ENCODE measurements around the gene XCR1. TPM values are rescaled to one million over a fixed set of nuclear protein-coding genes. Genes with fewer than 3 reads are reported as not detected.

Gene XCR1
- total RNA-seq, 2 experiments from 2014 or later = 0.05 TPM; not detected in 1

DNA sequence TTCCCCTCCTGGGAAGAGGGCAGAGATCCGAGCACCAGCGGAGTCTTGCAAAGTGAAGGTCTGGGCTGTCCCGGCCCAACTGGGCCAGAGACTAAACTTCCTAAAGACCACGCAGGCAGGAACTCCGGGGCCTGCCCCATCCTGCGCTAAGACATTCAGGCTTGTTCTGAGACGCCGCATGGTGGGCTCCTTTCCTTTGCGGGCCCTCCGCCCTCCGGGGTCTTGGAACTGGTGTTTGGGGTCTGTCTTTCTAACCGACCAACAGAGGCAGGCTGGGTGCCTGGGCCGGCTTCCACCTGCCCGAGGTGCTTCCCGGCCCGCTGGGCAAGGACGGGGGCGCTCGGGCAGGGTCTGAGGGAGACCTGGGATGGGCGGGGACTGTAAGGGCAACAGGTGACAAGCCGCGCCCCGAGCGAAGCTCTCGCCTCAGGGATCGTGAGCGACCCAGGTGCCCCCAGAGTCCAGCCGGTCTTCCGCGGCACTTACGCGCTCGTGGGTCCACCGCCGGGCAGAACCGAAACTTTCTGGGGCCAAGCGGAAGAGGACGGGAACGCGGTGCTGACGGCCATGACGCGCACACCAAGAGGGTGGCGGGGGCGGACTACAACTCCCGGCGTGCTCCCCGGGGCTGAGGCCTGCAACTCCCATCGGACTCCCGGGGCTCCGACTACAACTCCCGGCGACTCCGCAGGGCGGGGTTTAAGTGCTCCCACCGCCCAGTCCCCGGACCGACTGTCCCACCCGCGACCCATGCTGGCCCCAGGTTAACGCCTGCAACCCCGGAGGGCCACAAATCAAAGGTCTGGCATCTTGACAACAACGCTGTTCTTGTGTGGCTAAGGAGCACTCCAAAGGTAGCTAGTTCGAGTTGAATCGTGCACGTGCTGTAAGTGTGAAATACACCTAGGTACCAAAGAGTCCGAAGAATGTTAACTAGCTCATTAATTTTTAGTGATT, 31.8 kb downstream of the XCR1 start, which contains the start of gene FYCO1:
FYCO1 (minus strand) TSS at position 589 of the 957 bp plus-strand sequence. CDS start 10,914 bp downstream, outside the sequence.
- Mint-ChIP-seq H3K9me3 (no peaks in the 10 kb centered on the region), H3K27me3 (no peaks in the 10 kb centered on the region), H3K36me3 (peaks cover 10% of the 10 kb centered on the region), H3K4me3 (peak within 1 kb of the TSS; percentile 85), H3K27ac (peak within 1 kb of the TSS; percentile 87), H3K4me1 (ENCODE audit: low read depth) (peaks cover 44% of the 10 kb centered on the region)
- ChIA-PET CTCF (interaction anchor here (0.6 to 4.5 kb wide), 7 partner anchors 14 to 382 kb away, joined by 3 to 19 read pairs (median 4); no protein-coding TSS in a partner anchor), POLR2A (interaction anchor here (1.0 to 4.9 kb wide), 10 partner anchors 9 to 305 kb away, joined by 3 to 20 read pairs (median 4); partner anchors contain the start of gene CXCR6)
- DNase-seq = peak; percentile 93
- intact Hi-C loops (cut with micrococcal nuclease) = loop anchor here (2.0 kb wide), 2 partner anchors 23 to 73 kb away; no protein-coding TSS in a partner anchor

GRCh38 chr3:45994419-45995235, 32.7 kb downstream of the XCR1 start:
- Mint-ChIP-seq H3K9me3 (no peaks in the 10 kb centered on the region), H3K27me3 (no peaks in the 10 kb centered on the region), H3K27ac (peak overlapping the region; percentile 87), H3K4me3 (peak overlapping the region; percentile 85), H3K4me1 (ENCODE audit: low read depth) (peaks cover 53% of the 10 kb centered on the region), H3K36me3 (peaks cover 13% of the 10 kb centered on the region)
- POLR2A ChIA-PET = interaction anchor here (0.6 to 4.9 kb wide), 11 partner anchors 9 to 71 kb away, joined by 3 to 20 read pairs (median 4); partner anchors contain the start of gene CXCR6
- intact Hi-C loops (cut with micrococcal nuclease) = loop anchor here (1.0 to 2.0 kb wide), 4 partner anchors 18 to 74 kb away; no protein-coding TSS in a partner anchor
- peak; percentile 67 for DNase-seq
- CTCF ChIA-PET = interaction anchor here (0.8 to 4.5 kb wide), 7 partner anchors 15 to 383 kb away, joined by 3 to 19 read pairs (median 4); no protein-coding TSS in a partner anchor

DNA sequence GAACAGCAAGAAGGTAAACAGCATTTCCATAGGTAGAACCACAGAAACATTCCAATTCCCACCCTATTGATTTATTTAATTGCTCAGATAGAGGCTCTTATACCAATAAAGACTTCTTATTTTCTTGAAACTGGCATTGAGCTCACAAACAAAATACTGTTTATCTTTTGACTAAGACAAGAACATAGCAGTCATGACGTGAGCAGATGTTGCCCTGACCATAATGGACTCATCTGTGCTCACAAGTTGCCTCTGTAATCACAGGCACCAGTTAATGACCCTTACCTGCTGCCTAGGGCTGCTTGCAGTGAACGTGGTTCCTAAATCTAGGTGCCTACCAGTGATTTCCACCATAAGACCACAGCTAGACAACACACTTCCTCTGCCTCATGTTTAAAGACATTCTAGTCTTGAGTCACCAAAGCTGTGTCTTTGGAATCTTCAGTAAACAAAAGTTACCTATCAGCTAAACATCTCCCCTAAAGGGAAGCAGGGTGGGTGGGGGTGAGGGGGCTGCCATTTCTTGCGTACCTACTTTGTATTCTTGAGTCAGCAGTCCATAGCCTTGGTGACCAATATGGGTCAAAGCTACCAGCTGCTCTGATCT, 33.8 kb downstream of the XCR1 start:
- DNase-seq = peak; percentile 64
- intact Hi-C loops (cut with micrococcal nuclease) = loop anchor here (1.0 to 2.0 kb wide), 6 partner anchors 12 to 75 kb away; partner anchors contain the start of gene CXCR6
- Mint-ChIP-seq H3K4me1 (ENCODE audit: low read depth) (peaks cover 64% of the 10 kb centered on the region), H3K4me3 (peak overlapping the region; percentile 48), H3K9me3 (no peaks in the 10 kb centered on the region), H3K27me3 (no peaks in the 10 kb centered on the region), H3K36me3 (peaks cover 13% of the 10 kb centered on the region), H3K27ac (peak overlapping the region; percentile 75)
- CTCF ChIA-PET = interaction anchor here (0.6 to 4.5 kb wide), 7 partner anchors 13 to 379 kb away, joined by 3 to 19 read pairs (median 3); no protein-coding TSS in a partner anchor
- POLR2A ChIA-PET = interaction anchor here (1.1 to 4.9 kb wide), 7 partner anchors 13 to 55 kb away, joined by 3 to 20 read pairs (median 10); partner anchors contain the start of gene CXCR6

DNA sequence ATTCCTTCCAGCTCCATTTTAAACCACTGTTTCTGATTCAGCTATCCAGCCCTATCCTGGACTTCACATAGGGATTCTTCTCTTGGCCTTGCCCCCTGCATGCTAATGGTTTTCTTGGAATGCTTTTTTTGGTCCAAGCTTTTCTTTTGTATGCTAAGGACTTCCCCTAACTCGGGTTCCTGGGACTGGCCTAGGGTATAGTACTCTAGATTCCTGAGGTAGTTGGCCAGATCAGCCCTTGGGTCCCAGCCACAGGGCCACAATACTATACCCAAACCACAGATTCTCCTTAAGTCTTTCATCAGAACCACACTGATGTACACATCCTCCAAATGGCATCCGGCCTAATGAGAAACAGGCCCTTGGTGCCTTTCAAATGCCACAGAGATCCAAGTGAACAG, 34.5 kb downstream of the XCR1 start:
- intact Hi-C loops (cut with micrococcal nuclease) = loop anchor here (1.0 kb wide), 2 partner anchors 12 to 50 kb away; partner anchors contain the start of gene CXCR6
- no peaks in the 10 kb centered on the region for H3K9me3 Mint-ChIP-seq
- no peaks in the 10 kb centered on the region for H3K27me3 Mint-ChIP-seq
- H3K4me1 Mint-ChIP-seq (ENCODE audit: low read depth) = peaks cover 71% of the 10 kb centered on the region
- H3K36me3 Mint-ChIP-seq = peaks cover 13% of the 10 kb centered on the region
- peak overlapping the region; percentile 75 for H3K27ac Mint-ChIP-seq
- DNase-seq = no peak
- CTCF ChIA-PET = interaction anchor here (0.6 to 4.5 kb wide), 2 partner anchors 31 to 85 kb away, joined by 3 to 19 read pairs; no protein-coding TSS in a partner anchor
- POLR2A ChIA-PET = interaction anchor here (1.2 to 4.9 kb wide), 4 partner anchors 12 to 24 kb away, joined by 4 to 20 read pairs (median 8); no protein-coding TSS in a partner anchor
- H3K4me3 Mint-ChIP-seq = peak overlapping the region; percentile 48

DNA sequence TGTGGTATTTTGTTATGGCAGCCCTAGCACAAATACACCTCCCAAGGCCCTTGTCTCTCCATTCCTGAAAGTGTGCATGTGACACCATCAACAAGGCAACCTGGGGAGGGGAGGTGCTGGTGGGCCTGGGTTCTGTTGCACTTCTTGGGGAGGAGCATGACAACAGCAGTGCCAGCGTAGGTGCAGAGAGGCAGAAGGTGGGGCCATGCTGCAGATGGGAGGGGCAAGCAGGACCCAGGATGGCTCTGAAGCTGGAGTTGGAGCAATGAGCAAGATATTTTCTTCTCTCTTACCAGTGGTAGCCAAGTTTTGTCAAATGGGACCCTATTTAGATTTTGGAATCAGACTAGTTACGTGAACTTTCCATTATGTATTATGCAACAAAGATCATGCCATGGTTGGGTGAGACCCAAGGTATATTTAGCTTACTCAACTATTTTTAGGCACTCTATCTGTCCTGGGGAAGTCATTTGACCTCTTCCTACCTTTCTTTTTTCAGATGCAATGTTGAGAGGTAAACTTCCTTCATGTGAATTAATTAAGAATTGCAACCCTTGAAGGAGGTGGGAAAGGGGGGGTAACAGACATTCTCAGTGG, 35.1 kb downstream of the XCR1 start:
- H3K27me3 Mint-ChIP-seq = no peaks in the 10 kb centered on the region
- peak overlapping the region; percentile 75 for H3K27ac Mint-ChIP-seq
- peaks cover 76% of the 10 kb centered on the region for H3K4me1 Mint-ChIP-seq (ENCODE audit: low read depth)
- intact Hi-C loops (cut with micrococcal nuclease) = no loop called here
- no peak overlapping the region for H3K4me3 Mint-ChIP-seq
- no peak for DNase-seq
- H3K36me3 Mint-ChIP-seq = peaks cover 13% of the 10 kb centered on the region
- ChIA-PET CTCF (interaction anchor here (0.6 to 4.5 kb wide), 2 partner anchors 30 to 86 kb away, joined by 3 to 19 read pairs; no protein-coding TSS in a partner anchor), POLR2A (interaction anchor here (0.8 to 4.9 kb wide), 3 partner anchors 11 to 25 kb away, joined by 4 to 20 read pairs (median 5); no protein-coding TSS in a partner anchor)
- no peaks in the 10 kb centered on the region for H3K9me3 Mint-ChIP-seq

DNA sequence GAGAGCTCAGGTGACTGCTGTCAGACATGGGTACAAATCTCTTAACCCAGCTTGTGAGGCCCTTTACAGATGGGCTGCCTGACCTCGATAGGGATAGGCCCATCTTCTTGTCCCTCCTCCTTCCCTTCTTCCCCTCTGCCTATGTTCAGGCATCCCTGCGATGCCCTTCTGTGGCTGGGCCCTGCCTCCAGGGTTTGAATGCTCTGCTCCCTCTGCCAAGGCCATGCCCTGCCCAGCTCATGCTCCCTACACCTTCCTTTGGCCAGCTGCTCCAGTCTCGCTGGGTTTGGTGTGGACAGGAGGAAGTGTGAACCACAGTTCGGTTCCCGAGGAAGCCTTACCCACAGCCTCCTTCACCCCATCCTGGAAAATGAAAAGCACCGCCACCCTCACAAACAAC, 35.9 kb downstream of the XCR1 start:
- no peak for DNase-seq
- ChIA-PET POLR2A (no interaction called here), CTCF (interaction anchor here (4.5 kb wide), 1 partner anchor 87 kb away, joined by 19 read pairs; no protein-coding TSS in a partner anchor)
- intact Hi-C loops (cut with micrococcal nuclease) = no loop called here
- Mint-ChIP-seq H3K9me3 (no peaks in the 10 kb centered on the region), H3K4me3 (no peak overlapping the region), H3K4me1 (ENCODE audit: low read depth) (peaks cover 76% of the 10 kb centered on the region), H3K36me3 (peaks cover 13% of the 10 kb centered on the region), H3K27me3 (no peaks in the 10 kb centered on the region), H3K27ac (peak overlapping the region; percentile 43)

DNA sequence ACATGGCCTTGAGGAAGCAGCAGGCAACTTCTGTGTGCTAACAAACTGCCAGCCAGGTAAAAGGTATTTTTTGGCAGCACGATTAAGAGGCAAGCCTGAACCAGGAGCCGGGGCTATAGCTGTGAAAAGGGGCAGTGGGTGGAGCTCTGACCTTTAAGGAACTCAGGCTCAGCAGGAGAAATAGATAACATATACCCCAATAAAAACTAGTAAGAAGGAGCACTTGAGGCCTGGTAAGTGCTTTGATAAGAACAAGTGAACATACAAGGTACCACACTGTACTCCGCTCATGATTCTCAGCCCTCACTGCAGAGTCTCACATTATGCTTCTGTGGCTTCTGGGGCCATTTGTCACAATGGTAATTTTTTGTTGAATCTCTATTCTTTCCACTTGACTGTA, 37.1 kb downstream of the XCR1 start:
- no peaks in the 10 kb centered on the region for H3K27me3 Mint-ChIP-seq
- no peaks in the 10 kb centered on the region for H3K9me3 Mint-ChIP-seq
- intact Hi-C loops (cut with micrococcal nuclease) = no loop called here
- H3K27ac Mint-ChIP-seq = peak overlapping the region; percentile 29
- peaks cover 15% of the 10 kb centered on the region for H3K36me3 Mint-ChIP-seq
- no peak overlapping the region for H3K4me3 Mint-ChIP-seq
- ChIA-PET POLR2A (no interaction called here), CTCF (interaction anchor here (1.4 kb wide), 1 partner anchor 51 kb away, joined by 6 read pairs; no protein-coding TSS in a partner anchor)
- no peak for DNase-seq
- peaks cover 74% of the 10 kb centered on the region for H3K4me1 Mint-ChIP-seq (ENCODE audit: low read depth)

DNA sequence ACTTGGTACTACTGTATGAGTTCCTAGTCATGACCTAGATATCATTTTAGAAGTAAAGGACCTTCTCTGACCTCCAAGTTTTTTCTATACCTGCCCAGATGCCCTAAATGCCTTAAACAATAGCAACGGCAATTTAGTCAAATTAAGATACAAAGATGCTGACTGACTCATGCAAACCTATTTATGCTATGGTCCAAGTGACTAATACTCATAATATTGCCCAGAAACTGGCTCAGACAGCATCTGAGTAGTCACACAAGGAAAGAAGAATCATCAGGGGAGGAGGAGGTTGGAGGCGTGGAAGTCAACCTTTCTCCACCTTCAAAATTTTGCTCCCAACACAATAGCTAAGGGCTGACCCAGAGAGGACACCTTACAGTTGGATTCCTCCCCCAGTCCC, 38.5 kb downstream of the XCR1 start:
- ChIA-PET POLR2A (no interaction called here), CTCF (interaction anchor here (1.1 to 1.4 kb wide), 2 partner anchors 23 to 50 kb away, joined by 3 to 6 read pairs; no protein-coding TSS in a partner anchor)
- H3K4me1 Mint-ChIP-seq (ENCODE audit: low read depth) = peaks cover 66% of the 10 kb centered on the region
- peaks cover 28% of the 10 kb centered on the region for H3K36me3 Mint-ChIP-seq
- H3K4me3 Mint-ChIP-seq = no peak overlapping the region
- DNase-seq = no peak
- H3K9me3 Mint-ChIP-seq = no peaks in the 10 kb centered on the region
- intact Hi-C loops (cut with micrococcal nuclease) = loop anchor here (1.0 kb wide), 1 partner anchor 9 kb away; no protein-coding TSS in a partner anchor
- H3K27ac Mint-ChIP-seq = peak overlapping the region; percentile 78
- H3K27me3 Mint-ChIP-seq = no peaks in the 10 kb centered on the region

GRCh38 chr3:45988362-45988761, 38.9 kb downstream of the XCR1 start:
- ChIA-PET POLR2A (no interaction called here), CTCF (interaction anchor here (0.6 to 1.1 kb wide), 2 partner anchors 22 to 40 kb away, joined by 3 read pairs; no protein-coding TSS in a partner anchor)
- H3K36me3 Mint-ChIP-seq = peaks cover 32% of the 10 kb centered on the region
- peak overlapping the region; percentile 78 for H3K27ac Mint-ChIP-seq
- no peaks in the 10 kb centered on the region for H3K27me3 Mint-ChIP-seq
- DNase-seq = no peak
- intact Hi-C loops (cut with micrococcal nuclease) = loop anchor here (1.0 kb wide), 1 partner anchor 8 kb away; no protein-coding TSS in a partner anchor
- H3K9me3 Mint-ChIP-seq = no peaks in the 10 kb centered on the region
- peaks cover 62% of the 10 kb centered on the region for H3K4me1 Mint-ChIP-seq (ENCODE audit: low read depth)
- no peak overlapping the region for H3K4me3 Mint-ChIP-seq
